GM19238 (cell line): ENCODE data around the gene IMMP2L.
"Not testable (repeated sequence)": the region's sequence is repeated elsewhere in the genome, so short reads cannot be mapped to it uniquely, and the experiment has no call there.

Experiments
- DNase-seq: peaks from one replicate; pipeline ENCODE4 v3.0.0; 2011; ENCODE audit warnings: low spot score; ENCODE audit not compliant: insufficient read length

Gene IMMP2L

DNA sequence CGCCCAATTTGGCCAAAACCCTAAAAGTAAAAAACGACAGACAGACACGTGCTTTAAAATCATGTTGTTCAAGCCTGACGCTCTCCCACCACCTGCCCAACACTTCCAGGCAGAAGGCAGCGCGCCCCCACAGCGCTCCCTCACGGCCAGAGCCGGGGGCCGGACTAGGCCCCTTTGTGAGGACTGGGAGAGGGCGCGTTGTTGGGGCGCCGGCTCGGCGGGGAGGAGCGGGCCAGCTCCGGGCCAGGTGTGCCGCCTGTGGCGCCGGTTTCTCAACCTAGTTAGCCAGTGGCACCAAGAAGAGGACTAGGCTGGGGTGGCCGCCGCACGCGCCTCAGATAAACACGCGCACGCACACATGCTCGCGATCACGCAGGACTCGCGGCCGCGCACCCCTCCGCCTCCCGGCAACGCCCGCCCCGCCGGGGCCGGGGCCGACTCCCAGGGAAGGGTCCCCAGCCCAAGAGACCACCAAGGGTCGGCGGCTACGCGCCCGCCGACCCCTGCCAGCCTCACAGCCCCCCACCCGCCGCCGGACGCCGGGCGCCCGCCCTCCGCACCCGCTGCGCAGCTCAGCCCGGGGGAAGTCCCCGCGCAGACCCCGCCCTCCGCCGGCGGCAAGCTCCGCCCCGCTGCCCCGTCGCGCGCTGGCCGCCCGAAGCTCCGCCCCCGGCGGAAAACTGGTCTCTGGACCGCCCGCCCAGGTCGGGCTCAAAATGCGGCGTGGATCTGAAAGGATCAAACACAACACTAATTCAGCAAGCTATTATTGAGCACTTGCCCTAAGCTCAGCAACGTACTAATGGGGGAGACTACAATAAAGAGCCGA is at the start of gene IMMP2L:
Gene IMMP2L (minus strand): TSS at position 589 of the 829 bp plus-strand sequence.
- DNase-seq = peak; percentile 81

DNA sequence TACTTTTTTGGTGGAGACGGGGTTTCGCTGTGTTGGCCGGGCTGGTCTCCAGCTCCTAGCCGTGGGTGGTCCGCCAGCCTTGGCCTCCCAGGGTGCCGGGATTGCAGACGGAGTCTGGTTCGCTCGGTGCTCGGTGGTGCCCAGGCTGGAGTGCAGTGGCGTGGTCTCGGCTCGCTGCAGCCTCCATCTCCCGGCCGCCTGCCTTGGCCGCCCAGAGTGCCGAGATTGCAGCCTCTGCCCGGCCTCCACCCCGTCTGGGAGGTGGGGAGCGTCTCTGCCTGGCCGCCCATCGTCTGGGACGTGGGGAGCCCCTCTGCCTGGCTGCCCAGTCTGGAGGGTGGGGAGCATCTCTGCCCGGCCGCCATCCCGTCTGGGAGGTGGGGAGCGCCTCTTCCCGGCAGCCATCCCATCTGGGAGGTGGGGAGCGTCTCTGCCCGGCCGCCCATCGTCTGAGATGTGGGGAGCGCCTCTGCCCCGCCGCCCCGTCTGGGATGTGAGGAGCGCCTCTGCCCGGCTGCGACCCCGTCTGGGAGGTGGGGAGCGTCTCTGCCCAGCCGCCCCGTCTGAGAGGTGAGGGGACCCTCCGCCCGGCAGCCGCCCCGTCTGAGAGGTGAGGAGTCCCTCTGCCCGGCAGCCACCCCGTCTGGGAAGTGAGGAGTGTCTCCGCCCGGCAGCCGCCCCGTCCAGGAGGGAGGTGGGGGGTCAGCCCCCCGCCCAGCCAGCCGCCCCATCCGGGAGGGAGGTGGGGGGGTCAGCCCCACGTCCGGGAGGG is 47.4 kb upstream of the IMMP2L start:
- DNase-seq = not testable (repeated sequence)

DNA sequence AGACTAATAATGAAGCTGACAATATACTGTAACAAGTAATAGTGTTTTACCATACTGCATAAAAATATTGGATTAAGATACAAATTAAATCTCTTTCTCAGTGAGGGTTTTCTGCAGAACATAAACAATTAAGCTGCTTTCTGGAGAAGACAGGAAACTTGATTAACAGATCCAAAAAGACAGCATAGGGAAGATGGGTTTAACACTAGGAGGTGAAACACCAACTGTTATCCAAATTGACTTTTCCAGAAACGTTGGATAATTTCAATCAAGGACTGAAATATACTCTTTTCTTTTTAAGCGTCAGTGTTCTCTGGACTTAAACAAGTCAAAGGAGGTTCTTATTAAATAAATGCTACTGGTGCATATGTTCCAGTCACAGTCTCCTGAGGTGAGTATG is 45.3 kb upstream of the IMMP2L start:
- no peak for DNase-seq

DNA sequence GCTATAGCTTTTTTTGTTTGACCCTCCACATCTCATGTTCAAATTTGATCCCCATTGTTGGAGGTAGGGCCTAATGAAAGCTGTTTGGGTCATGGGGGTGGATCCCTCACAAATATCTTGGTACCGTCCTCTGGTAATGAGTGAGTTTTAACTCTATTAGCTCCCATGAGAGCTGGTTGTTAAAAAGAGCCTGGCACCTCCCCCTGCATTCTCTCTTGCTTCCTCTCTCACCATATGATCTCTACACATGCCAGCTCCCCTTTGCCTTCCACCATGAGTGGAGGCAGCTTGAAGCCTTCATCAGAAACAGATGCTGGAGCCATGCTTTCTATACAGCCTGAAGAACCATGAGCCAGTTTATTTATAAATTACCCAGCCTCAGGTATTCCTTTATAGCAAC is 43.0 kb upstream of the IMMP2L start:
- no peak for DNase-seq

DNA sequence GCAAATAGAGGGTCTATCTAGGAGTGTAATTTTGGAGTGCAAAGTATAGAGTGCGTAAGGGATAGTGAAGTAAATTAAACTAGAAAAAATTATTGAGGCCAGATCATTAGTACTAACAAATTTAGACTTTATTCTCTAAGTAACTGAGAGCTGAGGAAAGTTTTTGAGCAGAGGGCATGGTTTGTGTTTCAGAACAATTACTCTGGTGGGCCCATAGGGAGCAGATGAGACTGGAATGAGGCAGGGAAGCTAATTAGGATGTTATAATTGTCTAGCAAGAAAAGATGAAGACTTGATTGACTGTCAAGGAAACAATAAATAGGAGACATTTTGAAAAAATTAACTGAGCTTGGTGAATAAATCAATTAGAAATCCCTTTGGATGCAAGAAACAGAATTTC is 37.8 kb upstream of the IMMP2L start:
- DNase-seq = no peak

DNA sequence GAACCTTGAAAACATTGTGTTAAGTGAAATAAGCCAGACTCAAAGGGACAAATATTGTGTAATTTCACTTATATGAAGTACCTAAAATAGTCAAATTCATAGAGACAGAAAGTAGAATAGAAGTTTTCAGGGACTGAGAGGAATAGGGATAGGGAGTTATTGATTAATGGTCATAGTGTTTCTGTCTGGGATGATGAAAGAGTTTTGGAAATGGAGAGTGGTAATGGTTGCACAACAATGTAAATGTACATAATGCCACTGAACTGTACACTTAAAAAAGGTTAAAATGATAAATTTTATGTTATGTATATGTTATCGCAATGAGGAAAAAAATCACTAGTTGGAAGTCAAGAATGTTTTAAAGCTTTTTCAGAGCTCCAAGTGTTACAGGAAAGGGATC is 33.5 kb upstream of the IMMP2L start:
- no peak for DNase-seq

DNA sequence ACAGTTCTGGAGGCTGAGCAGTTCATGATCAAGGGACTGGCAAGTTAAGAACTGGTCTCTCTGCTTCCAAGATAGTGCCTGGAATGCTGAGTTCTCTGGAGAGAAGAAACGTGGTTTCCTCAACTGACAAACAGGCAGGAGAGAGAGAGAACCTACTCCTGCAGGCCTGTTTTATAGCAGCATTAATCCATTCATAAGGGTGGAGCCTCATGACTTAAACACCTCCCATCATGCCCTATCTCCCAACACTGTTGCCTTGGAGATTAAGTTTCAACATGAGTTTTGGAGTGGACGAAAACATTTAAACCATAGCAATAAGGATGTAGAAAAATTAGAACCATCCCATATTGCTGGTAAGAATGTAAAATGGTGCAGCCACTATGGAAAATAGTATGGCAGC is 32.3 kb upstream of the IMMP2L start:
- DNase-seq = no peak

DNA sequence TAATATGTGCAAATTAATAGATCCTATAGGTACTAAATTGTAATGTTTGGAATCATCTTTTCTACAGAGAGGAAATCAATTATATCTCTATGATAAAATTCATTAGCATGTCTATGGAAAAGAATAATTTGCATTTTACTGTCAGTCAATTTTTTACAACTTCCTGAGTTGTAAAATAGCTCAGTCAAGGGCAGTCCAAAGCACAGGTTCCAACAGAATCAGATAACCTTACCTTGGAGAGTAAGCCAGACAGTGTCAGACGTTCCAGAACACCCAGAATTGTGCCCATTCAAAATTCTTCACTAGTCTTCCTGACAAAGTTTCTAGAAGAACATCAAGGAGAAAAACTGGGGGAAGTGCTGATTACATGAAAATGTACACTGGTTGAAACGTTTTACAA is 31.1 kb upstream of the IMMP2L start:
- no peak for DNase-seq

DNA sequence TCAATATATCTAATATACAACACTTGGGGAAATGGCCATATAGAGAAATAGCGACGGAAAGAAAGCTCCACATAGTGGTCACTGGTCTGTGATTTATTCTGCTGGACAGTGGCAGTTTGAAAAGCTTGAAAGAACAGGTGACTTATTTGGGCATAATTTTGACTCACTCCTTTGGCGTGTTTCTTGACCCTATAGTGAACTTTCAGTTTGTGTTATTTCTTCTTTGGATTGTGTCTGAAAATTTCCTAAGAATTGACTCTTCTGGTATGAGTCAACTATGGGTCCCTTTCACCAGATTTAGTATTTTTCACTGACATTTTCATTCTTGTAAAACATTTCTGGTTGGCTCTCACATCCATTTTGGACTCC is 25.8 kb upstream of the IMMP2L start:
- DNase-seq = no peak

DNA sequence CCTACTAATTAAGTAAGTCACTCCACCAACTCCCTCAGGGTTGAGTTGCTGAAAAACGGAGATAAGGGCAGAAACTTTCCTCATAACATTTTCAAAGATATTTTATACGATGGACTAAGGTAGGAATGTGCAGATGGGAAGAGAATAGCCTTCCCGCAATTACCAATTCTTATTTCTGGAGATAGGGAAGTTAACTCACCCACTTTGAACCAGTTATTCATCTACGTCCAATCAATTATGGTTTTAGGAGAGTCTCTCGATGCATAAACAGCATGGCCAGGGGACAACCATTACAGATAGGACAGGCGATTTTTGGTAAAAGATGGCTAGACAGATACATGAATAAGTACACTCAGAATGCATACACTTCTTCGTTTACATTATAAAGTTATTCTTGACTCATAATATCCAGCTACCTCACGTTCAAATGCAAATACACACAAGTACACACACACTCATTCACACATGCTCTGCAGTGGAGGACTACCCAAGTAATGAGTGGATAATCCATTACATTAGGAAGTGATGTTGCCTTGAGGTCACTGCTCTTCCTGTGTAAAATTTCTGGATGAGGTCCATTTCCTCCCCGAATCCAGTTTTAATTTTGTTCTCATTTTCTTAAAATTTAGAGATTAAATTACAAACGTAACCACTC is 25.2 kb upstream of the IMMP2L start:
- no peak for DNase-seq

DNA sequence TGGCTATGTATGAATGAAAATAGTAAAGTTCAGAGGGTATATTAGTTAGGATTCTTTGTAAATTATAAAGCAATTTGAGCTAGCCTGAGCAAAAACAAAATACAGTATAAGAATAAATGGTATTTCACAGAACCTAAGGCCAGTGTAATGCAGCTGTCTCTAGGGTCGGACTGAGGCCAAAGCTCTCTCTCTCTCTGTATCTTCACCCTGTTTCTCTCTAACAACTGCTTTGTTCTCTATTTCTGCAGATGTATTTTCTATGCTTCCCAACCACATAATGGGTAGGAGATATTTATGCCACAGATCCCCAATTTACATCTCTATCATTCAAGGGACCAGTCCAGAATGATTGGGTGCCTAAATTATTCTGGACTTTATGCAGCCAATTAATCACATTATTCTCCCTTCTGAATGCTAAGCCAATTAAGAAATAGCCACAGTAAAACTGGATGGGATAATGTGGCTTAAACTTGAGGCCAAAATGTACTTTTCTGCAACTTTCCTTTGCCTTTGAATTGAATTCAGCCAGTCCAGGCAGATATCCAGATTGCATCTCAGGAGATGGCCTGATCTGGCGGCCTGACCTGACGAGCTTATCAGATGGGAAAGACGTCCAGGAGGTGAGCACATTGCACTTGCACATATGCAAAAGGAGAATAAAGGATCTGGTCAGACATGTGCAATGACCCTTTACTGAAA is 24.6 kb upstream of the IMMP2L start:
- no peak for DNase-seq

DNA sequence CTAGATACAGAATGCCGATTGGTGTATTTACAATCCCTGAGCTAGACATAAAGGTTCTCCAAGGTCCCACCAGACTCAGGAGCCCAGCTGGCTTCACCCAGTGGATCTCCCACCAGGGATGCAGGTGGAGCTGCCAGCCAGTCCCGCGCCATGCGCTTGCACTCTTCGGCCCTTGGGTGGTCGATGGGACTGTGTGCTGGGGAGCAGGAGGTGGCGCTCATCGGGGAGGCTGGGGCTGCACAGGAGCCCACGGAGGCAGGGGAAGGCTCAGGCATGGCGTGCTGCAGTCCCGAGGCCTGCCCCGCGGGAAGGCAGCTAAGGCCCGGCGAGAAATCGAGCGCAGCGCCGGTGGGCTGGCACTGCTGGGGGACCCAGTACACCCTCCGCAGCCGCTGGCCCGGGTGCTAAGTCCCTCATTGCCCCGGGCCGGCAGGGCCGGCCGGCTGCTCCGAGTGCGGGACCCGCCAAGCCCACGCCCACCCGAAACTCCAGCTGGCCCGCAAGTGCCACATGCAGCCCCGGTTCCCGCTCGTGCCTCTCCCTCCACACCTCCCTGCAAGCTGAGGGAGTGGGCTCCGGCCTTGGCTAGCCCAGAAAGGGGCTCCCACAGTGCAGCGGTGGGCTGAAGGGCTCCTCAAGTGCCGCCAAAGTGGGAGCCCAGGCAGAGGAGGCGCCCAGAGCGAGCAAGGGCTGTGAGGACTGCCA is 19.6 kb upstream of the IMMP2L start:
- DNase-seq = not testable (repeated sequence)

DNA sequence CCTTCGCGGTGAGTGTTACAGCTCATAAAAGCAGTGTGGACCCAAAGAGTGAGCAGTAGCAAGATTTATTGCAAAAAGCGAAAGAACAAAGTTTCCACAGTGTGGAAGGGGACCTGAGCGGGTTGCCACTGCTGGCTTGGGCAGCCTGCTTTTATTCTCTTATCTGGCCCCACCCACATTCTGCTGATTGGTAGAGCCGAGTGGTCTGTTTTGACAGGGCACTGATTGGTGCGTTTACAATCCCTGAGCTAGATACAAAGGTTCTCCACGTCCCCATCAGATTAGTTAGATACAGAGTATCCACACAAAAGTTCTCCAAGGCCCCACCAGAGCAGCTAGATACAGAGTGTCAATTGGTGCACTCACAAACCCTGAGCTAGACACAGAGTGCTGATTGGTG is 18.9 kb upstream of the IMMP2L start:
- DNase-seq = not testable (repeated sequence)

DNA sequence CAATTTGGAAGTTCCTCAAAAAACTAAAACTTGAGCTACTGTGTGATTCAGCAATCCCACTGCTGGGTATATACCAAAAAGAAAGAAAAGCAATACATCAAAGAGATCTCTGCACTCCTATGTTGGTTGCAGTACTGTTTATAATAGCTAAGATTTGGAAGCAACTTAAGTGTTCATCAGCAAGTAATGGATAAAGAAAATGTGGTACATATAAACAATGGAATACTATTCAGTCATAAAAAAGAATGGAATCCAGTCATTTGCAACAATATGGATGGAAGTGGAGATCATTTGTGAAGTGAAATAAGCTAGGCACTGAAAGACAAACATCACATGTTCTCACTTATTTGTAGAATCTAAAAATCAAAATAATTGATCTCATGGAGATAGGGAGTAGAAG is 16.5 kb upstream of the IMMP2L start:
- DNase-seq = no peak

DNA sequence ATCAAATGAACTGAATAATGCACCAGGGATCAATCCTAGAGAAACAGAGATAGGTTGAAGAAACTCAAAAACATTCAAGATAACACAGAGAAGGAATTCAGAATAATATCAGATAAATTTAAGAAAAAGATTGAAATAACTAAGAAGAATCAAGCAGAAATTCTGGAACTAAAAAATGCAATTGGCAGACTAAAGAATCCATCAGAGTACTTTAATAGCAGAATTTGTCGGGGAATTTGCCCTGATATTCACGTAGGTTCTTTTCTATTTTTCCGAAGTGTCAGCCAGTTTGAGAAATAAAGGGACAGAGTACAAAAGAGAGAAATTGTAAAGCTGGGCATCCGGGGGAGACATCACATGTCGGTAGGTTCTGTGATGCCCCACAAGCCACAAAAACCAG is 9.4 kb upstream of the IMMP2L start:
- DNase-seq = no peak

DNA sequence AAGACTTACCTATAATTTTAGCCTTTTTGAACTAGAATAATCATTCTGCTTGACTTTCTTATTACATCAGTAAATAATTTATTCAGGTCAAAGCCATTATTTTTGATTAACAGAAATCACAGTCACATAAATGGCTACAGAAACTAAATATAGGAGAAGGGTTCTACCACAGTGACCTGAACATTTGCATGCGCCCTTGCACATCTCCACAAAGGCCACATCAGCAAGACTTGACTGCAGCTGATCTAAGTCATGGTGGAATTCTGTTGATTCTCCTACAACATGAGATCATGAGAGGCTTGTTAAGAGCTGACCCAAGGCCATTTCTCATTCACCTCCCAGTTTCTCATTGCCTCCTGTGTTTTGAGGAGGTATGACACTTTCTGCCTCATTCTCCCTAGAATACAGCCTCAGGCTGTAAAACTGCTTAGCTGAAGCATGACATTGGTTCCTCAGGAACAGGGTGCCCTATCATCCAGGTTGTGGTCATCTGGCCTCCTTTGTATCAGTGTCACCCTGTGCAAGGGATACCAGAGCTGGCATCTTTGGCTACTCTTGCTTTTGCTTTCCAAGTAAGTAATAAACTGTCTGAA is 6.7 kb upstream of the IMMP2L start:
- DNase-seq = no peak

DNA sequence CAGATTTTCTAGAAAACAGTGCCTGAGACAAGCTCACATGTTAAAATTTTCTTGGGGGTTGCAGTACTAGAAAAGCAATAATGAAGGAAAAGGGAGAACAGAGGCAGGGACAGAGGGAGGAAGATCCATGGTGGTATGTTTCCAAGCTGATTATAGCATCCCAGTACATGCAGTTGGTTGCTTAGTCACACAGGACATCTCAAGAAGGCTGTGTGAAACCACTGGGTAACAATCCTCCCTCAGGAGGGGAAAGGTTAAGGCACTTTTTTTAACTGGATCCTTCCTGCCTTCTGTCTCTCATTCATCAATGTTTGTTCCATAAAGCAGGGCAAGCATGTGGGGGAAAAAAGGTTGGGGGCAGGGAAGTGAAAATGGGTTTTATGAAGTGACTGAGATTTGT is 6.1 kb upstream of the IMMP2L start:
- no peak for DNase-seq

DNA sequence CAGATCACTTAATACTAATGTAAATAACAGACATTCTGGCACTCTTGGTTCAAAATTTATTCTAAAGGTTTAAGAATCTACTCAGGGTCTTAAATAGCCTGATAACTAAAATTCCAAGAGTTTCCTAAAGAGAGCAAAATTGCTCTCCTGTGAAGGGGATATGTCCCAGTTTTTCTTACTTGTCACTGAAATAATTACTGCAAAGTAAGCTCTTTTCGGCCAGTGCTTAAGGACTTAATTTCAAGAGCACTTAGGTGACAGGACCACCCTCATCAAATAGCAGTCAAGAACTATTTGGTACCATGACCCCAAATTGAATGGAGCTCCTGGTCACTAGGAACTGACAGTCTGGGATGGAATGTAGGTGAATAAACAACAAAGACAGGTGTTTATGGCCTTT is 1.8 kb upstream of the IMMP2L start:
- no peak for DNase-seq

DNA sequence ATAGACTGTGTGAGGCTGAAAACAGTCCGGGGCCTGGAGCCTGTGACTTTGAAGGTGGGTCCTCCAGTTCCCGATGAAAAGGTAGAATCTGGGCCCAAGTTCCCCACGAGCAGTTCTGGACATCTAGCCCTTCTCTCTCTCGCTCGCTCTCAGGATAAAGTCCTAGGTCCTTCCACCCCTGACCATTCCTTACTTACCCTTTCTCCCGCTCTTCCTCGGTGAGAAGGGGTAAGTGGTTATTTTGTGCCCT is 713 bp downstream of the IMMP2L start:
- DNase-seq = no peak

DNA sequence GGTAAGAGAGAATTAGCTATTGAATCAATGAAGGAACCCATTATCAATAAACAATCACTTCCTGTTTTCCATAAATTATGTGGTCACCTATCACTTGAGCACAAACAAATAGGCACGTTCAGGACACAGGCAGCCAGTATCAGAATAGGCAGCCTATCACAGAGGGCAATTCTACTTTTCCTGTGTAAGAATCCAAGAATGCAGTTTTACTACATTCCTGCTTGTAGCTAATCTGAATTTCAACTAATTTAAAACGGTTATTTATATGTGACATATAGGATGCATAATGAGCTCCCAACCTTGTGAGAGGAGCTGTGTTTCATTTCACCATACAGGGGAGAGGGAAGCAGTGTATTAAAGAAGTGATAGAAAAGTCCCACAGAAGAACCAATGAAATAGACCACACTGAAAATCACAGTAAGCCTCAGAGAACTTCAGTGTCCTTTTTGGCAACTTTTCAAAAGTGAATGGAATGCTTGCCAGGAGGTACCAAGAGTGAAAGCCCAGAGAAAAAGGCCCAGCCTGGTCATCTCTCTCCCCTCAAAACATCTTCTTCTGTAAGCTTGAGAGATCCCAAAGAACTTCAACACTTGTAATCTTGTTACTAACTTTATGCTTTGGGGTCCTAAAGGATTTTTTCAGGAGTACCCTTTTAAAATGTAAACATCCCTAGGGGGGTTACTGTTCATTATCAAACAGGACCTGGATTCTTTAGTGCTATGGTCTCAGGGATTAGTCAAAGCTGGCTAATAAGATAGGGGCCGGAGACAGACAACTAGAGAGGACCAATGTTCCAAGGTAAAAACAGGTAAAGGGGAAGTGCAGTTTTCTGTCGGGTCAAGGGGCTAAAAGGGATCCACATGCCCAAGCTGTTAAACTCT is 1.3 kb downstream of the IMMP2L start:
- DNase-seq = no peak
